IPS-NIHi7 (cell line): ENCODE results near the gene RSRC1.
A peak's percentile ranks its signal among the peaks of the same experiment; 100 is the strongest.
"Not testable (repeated sequence)": the region's sequence is repeated elsewhere in the genome, so short reads cannot be mapped to it uniquely, and the experiment has no call there.

ENCODE experiments used
- DNase-seq: peaks from one replicate; pipeline ENCODE4 v3.0.0; 2012; ENCODE audit warnings: mixed read lengths; ENCODE audit errors: extremely low spot score

The RSRC1 gene

DNA sequence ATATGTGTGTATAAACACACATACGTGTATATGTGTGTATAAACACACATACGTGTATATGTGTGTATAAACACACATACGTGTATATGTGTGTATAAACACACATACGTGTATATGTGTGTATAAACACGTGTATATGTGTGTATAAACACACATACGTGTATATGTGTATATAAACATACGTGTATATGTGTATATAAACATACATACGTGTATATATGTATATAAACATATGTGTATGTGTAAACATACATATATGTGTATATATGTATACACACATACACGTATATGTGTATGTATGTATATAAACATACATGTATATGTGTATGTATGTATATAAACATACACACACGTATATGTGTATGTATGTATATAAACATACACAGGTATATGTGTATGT, 119.1 kb downstream of the RSRC1 start:
- DNase-seq, result not testable (repeated sequence)

DNA sequence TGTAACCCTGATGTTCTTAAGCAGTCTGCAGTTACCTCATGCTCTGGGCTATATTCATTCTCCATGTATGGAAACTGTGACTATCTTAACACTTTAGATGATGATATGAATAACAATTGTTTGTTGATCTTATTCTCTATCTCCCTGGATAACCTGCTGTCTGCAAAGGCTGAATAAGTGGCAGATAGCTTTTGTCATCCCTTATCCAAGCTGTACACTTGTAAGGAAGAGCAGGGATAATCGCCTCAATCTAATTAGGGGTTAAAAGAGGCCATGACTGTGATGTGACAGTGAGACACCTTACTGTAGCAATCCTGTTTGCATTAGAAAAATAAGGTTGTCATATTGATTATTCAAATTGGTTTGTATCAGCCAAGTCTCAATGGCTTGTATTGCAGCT, 123.9 kb downstream of the RSRC1 start:
- DNase-seq, result no peak

GRCh38 chr3:158244274-158244673, 134.4 kb downstream of the RSRC1 start:
- no peak for DNase-seq

GRCh38 chr3:158247288-158247687, 137.4 kb downstream of the RSRC1 start:
- DNase-seq, result no peak

GRCh38 chr3:158248261-158248660, 138.4 kb downstream of the RSRC1 start:
- no peak for DNase-seq

DNA sequence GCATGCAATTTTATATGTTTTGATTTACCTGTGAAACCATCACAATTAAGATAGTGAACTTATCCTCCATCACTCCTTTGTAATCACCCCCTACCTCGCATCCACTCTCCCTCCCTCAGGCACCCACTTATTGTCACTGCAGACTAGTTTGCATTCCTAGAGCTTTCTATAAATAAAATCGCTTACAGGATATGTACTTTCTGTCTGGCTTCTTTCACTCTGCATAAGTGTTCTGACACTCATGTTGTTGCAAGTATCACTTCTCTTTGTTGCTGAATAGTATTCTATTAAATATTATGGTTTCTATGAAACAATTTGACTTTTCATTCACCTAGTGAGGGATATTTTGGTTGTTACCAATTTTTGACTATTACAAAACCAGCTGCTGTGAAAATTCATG, 139.3 kb downstream of the RSRC1 start:
- DNase-seq, result no peak

DNA sequence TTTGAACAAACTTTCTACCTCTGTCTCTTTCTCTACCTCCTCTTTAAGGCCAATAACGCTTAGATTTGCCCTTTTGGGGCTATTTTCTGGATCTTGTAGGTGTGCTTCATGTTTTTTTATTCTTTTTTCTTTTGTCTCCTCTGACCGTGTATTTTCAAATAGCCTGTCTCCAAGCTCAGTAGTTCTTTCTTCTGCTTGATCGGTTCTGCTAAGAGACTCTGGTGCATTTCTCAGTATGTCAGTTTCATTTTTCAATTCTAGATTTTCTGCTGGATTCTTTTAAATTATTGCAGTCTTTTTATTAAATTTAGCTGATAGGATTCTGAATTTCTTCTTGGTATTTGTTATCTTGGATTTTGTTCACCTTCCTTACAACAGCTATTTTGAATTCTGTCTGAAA, 148.7 kb downstream of the RSRC1 start:
- DNase-seq, result no peak

DNA sequence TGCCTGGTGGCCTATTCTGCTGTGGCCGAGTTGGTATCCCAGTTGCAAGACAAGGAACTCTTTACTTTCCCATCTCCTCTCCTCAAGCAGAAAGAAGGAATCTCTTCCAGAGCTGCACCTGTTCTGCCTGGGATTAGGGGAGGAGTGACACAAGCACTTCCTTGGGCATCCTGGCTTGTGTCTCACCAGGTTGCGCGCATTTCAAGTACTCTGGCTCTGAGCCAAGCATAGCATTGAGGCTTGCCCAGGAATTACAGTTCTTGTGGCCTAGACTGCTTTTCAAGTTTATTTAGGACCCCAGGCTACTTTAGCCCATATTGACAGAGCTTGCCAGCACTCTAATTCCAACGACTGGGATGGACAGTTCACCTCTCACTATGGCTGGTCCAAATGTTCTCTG, 150.5 kb downstream of the RSRC1 start:
- no peak for DNase-seq

- DNase-seq, result no peak
Observed at GRCh38 chr3:158261371-158261991, 151.6 kb downstream of the RSRC1 start.

- no peak for DNase-seq
Observed at GRCh38 chr3:158264894-158265293, 155.0 kb downstream of the RSRC1 start.

DNA sequence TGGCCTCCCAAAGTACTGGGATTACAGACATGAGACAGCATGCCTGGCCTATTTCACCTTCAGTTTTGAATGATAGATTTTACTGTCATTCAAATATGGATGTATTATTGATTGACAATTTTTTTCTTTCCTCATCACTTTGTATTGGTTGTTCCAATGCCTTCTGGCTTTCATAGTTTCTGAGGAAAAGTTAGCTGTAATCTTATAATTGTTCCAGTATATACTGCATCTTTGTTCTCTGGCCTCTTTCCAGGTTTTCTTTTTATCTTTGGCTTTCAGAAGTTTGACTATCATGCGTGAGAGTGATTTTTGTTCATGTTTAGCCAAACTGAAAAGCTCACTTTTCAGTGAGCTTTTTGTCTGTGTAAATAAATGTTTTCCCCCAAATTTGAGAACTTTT, 157.1 kb downstream of the RSRC1 start:
- no peak for DNase-seq

DNA sequence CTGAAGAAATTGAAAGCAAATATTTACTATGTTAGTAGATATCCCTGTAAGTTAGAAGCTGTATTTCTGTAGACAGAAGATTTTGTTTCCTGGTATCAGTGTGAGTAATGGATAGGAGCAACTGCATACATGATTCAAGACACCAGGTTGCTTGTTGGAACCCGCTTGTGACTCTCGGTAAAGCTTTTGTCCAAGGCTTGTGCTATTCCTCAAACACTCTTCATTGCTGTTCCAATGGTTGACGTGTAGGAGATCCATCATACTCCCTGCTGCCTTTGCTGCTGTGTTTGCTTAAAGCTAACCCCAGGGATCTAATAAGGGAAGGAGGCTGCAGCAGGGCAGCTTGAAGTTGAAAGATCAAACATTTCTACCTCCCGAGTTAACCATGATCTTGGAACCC, 160.1 kb downstream of the RSRC1 start:
- no peak for DNase-seq

- no peak for DNase-seq
Observed at GRCh38 chr3:158272081-158272480, 162.2 kb downstream of the RSRC1 start.

- DNase-seq, result no peak
Observed at GRCh38 chr3:158273656-158274055, 163.8 kb downstream of the RSRC1 start.

DNA sequence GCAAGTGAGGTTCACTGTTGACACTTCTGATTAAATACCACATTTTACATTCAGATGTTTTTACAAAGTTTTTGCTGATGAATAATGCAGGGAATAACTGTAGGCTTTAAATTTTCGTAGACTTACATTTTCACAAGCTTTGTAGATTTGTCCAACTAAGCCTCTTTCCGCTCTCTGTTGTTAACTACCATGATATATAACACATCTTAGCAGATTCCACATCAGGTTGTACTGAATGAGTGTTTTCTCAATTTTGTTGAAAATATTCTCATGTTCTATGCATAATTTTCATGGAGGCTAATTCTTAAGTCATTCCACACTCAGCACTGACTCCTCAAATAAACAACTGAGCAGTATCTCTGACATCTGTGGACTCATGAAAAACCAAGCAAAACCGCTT, 168.3 kb downstream of the RSRC1 start:
- DNase-seq, result no peak

DNA sequence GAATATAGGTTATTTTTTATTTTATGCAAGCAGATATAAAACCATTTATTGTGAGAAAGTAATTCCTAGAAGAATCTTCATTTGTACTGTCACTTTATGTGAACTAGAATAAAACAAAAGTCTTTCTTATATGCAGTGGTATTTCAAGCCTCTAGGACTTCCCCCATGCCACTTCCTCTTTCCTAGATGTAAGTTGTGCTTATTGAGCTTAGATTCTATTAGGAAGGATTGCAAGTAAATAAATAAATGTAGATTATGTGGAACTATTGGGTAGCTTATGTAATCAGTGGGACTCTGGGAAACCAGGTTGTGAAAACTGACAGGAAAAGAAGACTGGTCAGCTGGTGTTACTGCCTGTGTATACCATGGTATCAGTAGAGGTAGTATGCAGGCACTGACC, 169.7 kb downstream of the RSRC1 start:
- DNase-seq, result no peak

- DNase-seq, result no peak
Observed at GRCh38 chr3:158295771-158296170, 185.9 kb downstream of the RSRC1 start.

DNA sequence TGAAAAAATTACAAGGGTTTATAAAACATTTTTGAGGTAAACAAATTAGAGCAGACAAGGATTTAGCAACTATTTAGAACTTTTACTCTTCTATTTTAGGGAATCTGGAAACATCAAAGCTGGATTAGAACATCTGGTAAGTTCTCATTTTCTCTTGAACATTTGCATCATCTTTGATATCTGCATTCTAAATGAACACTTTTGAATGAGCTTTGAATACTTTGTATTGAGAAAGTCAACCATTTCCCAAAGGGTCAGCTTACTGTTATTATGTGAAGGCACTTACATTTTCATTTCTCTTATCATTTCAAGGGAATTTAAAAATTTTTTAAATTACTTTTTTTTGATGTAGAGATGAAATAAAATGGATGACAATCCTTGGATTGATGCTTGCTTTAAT, 188.1 kb downstream of the RSRC1 start:
- no peak for DNase-seq

GRCh38 chr3:158308236-158308928, 198.5 kb downstream of the RSRC1 start:
- DNase-seq, result no peak

- DNase-seq, result no peak
Observed at GRCh38 chr3:158312560-158313141, 202.8 kb downstream of the RSRC1 start.

DNA sequence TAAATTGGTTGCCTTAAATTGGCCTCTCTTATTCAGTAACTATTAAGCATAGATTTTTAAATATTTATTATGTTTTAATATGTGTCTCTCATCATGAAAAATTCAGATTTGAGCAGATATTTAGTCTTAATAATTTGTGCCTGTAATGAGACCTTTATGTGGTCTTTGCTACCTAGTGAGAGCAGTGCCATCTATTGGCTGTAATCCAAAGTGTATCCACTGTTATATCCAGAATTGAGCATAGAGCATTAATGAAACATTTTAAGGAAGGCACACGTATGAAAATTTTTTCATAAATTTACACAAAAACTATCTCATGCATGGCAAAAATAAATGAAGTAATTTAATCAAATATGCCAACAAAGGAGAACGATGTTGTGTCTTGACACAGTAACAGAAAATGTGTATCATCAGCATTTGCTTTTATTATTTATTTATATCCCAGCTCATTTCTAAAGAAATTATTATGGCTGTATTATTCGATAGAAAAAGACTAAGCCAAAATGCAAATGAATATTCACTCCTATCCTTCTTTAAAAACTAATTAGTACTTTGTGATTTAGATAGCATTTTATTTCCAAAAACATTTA, 203.5 kb downstream of the RSRC1 start:
- DNase-seq, result peak; percentile 17

DNA sequence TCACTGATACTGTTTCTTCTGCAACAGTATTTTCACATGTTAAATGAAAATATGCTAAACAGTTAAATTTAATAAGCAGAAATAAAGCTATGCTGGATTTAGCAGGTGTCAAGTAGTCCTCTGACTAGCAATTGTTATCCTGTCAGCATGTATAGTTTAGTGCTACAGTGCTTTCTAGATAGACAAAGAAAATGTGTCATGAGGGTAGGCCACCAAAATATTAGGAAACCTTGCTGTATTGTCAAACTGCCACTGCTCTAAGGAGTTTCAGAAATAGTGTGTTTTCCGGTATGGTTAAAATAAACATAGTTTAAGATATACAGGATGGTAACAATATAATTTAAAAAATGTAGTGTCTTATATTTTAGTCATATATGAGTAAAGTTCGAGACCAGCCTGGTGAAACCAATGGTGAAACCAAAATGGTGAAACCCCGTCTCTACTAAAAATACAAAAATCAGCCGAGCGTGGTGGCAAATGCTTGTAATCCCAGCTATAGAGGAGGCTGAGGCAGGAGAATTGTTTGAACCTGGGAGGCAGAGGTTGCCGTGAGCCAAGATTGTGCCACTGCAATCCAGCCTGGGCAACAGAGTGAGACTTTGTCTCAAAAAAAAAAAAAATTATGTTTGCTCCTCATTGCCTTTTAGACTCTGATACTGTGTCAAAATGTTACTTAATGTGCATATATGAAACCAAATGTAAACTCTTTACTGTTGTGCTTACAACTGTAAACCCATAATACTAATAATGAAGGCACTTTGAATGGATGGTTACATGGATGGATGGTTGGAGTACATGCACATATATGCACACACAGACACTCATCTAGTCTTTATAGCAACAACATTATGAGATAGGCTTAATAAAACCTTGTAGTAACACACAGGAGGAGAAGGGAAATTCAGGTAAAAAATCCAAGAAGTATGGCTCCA, 204.8 kb downstream of the RSRC1 start:
- no peak for DNase-seq
